HepG2 (cell line): Measurements from ENCODE around the gene SOBP. TPM values are rescaled to one million over a fixed set of nuclear protein-coding genes. Genes with fewer than 3 reads are reported as not detected.

Source experiments
- ATAC-seq: fragments of 200-7000 bp; cut with Tn5 transposase; 3 replicates; pipeline ENCODE4 v1.9.1; 2020; ENCODE audit warnings: mild to moderate bottlenecking, moderate library complexity
- BruUV-seq: library from RNA; stranded (reverse); fragments of 400-500 nt; replicated peaks from 2 replicates; lab custom pipeline; 2021; lab: Mats Ljungman, UMichigan
- CTCF ChIA-PET: fragments of 300-600 bp; formaldehyde crosslinking; extraction: SDS; loops from one replicate; lab custom pipeline; 2021; ENCODE audit warnings: low total read pairs, inconsistent platforms, low intra/inter-chr PET ratio; lab: Yijun Ruan, JAX
- POLR2A ChIA-PET: fragments of 350-600 bp; sonication (Branson Sonifier 250); formaldehyde crosslinking; loops from one replicate; lab custom pipeline; 2020; ENCODE audit warnings: antibody characterized with exemption, inconsistent platforms; lab: Yijun Ruan, JAX
- DNase-seq: peaks from one replicate; pipeline ENCODE4 v3.0.0-alpha.2; 2015; ENCODE audit warnings: low spot score
- FAIRE-seq: peaks from 3 replicates; lab custom pipeline; 2011; peaks lifted over from hg19 to GRCh38; lab: Jason Lieb, UNC
- H2AFZ ChIP-seq: one replicate; pipeline ENCODE4 v1.6.1; 2011; ENCODE audit warnings: low read length, inconsistent platforms
- H3K27ac ChIP-seq: fragments of 300-600 bp; 3 replicates; pipeline ENCODE4 v1.8.0; 2011; ENCODE audit warnings: mixed run types, mild to moderate bottlenecking, mixed read lengths, low read length, inconsistent platforms; ENCODE audit not compliant: insufficient read depth; ENCODE audit errors: extremely low read length
- H3K27me3 ChIP-seq, 2 experiments: fragments of 200-600 bp in 1 of 2; 2 replicates in 1 of 2; 3 replicates in 1 of 2; pipeline versions ENCODE4 v1.6.0 to v1.8.0; 2011; ENCODE audit warnings: low read length in 2 of 2, mild to moderate bottlenecking in 2 of 2, moderate library complexity in 2 of 2, inconsistent platforms in 1 of 2; ENCODE audit not compliant: insufficient read depth in 2 of 2, control insufficient read depth in 1 of 2
- H3K36me3 ChIP-seq, 2 experiments: fragments of 200-600 bp in 1 of 2; replicated peaks in 1 of 2; 2 replicates in 1 of 2; 3 replicates in 1 of 2; pipeline versions ENCODE4 v1.5.1 to v1.8.0; 2011; ENCODE audit warnings: low read length in 2 of 2, inconsistent platforms in 1 of 2; ENCODE audit not compliant: insufficient read depth in 2 of 2, control insufficient read depth in 1 of 2
- H3K4me1 ChIP-seq: 2 replicates; pipeline ENCODE4 v1.5.1; 2012; ENCODE audit warnings: low read length, inconsistent platforms; ENCODE audit not compliant: insufficient read depth
- H3K4me2 ChIP-seq: 2 replicates; pipeline ENCODE4 v1.6.0; 2011; ENCODE audit warnings: low read depth, low read length, inconsistent platforms
- H3K4me3 ChIP-seq, 3 experiments: fragments of 200-600 bp in 1 of 3; sonication (generic), shearing (Covaris generic) in 1 of 3; replicated peaks in 1 of 3; 2 replicates each; pipeline ENCODE4 v1.5.1; 2011 to 2016; ENCODE audit warnings: low read length in 3 of 3, inconsistent platforms in 2 of 3, low read depth in 2 of 3, mild to moderate bottlenecking in 2 of 3, control low read depth in 1 of 3, mixed read lengths in 1 of 3; ENCODE audit not compliant: insufficient read depth in 1 of 3
- H3K79me2 ChIP-seq: one replicate; pipeline ENCODE4 v1.6.1; 2011; ENCODE audit warnings: low read length, inconsistent platforms; ENCODE audit not compliant: insufficient read depth
- H3K9ac ChIP-seq: 2 replicates; pipeline ENCODE4 v1.6.0; 2011; ENCODE audit warnings: mild to moderate bottlenecking, low read depth, low read length, inconsistent platforms; ENCODE audit not compliant: insufficient read depth
- H3K9me3 ChIP-seq: 2 replicates; pipeline ENCODE4 v1.5.1; 2012; ENCODE audit warnings: mild to moderate bottlenecking, low read length
- H4K20me1 ChIP-seq: 2 replicates; pipeline ENCODE4 v1.6.0; 2011; ENCODE audit warnings: inconsistent platforms, mild to moderate bottlenecking, low read length, moderate library complexity; ENCODE audit not compliant: insufficient read depth
- ARNT2 ChIP-seq: sonication (generic); formaldehyde crosslinking; IDR thresholded peaks from 2 replicates; pipeline ENCODE4 v1.8.0; 2022; ENCODE audit warnings: mild to moderate bottlenecking, low read depth, missing genetic modification reagents, moderate library complexity
- HDAC6 ChIP-seq: fragments of 200-600 bp; sonication (generic); IDR thresholded peaks from 2 replicates; pipeline ENCODE4 v1.7.0; 2017; ENCODE audit warnings: mild to moderate bottlenecking, antibody characterized with exemption, low read length, low read depth
- NR2F1 ChIP-seq, 2 experiments: fragments of 450-650 bp in 1 of 2; formaldehyde crosslinking in 1 of 2; IDR thresholded peaks; 2 replicates each; pipeline versions ENCODE4 v1.5.0 to v1.6.1; 2016 to 2020; ENCODE audit warnings: mild to moderate bottlenecking in 1 of 2, missing compliant biosample characterization in 1 of 2, missing genetic modification reagents in 1 of 2, moderate library complexity in 1 of 2
- PAF1 ChIP-seq: IDR thresholded peaks from 2 replicates; pipeline ENCODE4 v1.6.1; 2016; ENCODE audit warnings: missing genetic modification reagents, missing compliant biosample characterization
- TSC22D2 ChIP-seq: sonication (generic); formaldehyde crosslinking; IDR thresholded peaks from 2 replicates; pipeline ENCODE4 v1.5.1; 2020; ENCODE audit warnings: missing genetic modification reagents, mild to moderate bottlenecking, borderline replicate concordance
- ZNF281 ChIP-seq: sonication (generic); formaldehyde crosslinking; IDR thresholded peaks from 2 replicates; pipeline ENCODE4 v1.4.0; 2020; ENCODE audit warnings: missing genetic modification reagents, borderline replicate concordance
- WGBS: methylation state at CpG from one replicate; pipeline ENCODE4 v1.1.6; 2017; ENCODE audit warnings: low lambda C conversion rate; 5-methylcytosine and 5-hydroxymethylcytosine counted together
- in situ Hi-C: cut with HindIII; loops from 2 replicates; pipeline ENCODE4 v1.10.0; 2017; ENCODE audit warnings: low pct_unique_long_range_greater_than_20kb; ENCODE audit not compliant: extremely low pct_ligation_motif_present
- intact Hi-C: fragments of 100-400 bp; cut with micrococcal nuclease; formaldehyde crosslinking; loops from one replicate; pipeline ENCODE4 v1.10.0; 2022; ENCODE audit not compliant: unreplicated experiment
- polyA plus RNA-seq, 8 experiments: library from polyadenylated mRNA; depleted of rRNA in 3 of 8; stranded (reverse) in 7 of 8; unstranded in 1 of 8; fragments of >200 nt; fragmentation: Illumina TruSeq in 4 of 8; extraction: Trizol in 4 of 8; gene quantifications; 2 replicates each; pipeline versions ENCODE4 v1.2.1 to v1.2.3, GENCODE V29; 2011 to 2016; ENCODE audit warnings: low read depth in 4 of 8, missing spikeins in 1 of 8, mixed read lengths in 1 of 8; ENCODE audit not compliant: insufficient read depth in 1 of 8
- total RNA-seq, 5 experiments: library from RNA; depleted of rRNA; stranded (reverse); fragments of >200 nt; fragmentation: Illumina TruSeq; extraction: Trizol; gene quantifications; 2 replicates each; pipeline ENCODE4 v1.2.3, GENCODE V29; 2016; ENCODE audit warnings: low read depth in 1 of 5

SOBP gene
- total and polyA plus RNA-seq, 2 of the 13 experiments (the other 11 are each of a cell fraction or from before 2014, with no cell fraction given) = 1.5 to 6.9 TPM

- ChIA-PET POLR2A (no interaction called here), CTCF (no interaction called here)
- no peak for TF ChIP-seq NR2F1 (CRISPR knock-in tag; IDR thresholded peaks at IDR 0.05)
- TF ChIP-seq HDAC6 = no peak
- TF ChIP-seq PAF1 (CRISPR knock-in tag) = no peak
- no peak for TF ChIP-seq ARNT2 (CRISPR knock-in tag)
- no peak for TF ChIP-seq ZNF281 (CRISPR knock-in tag)
- no peak for TF ChIP-seq TSC22D2 (CRISPR knock-in tag)
- FAIRE-seq (no peak), DNase-seq (no peak), ATAC-seq (no peak)
- Histone ChIP-seq H3K27ac (no peak overlapping the region), H2AFZ (no peak overlapping the region), H3K4me1 (no peaks in the 10 kb centered on the region), H4K20me1 (no peaks in the 10 kb centered on the region), H3K27me3 (no peaks in the 10 kb centered on the region), H3K4me3 (no peak overlapping the region), H3K79me2 (no peaks in the 10 kb centered on the region), H3K9ac (no peak overlapping the region), H3K36me3 (peaks cover 6 to 7% of the 10 kb centered on the region in 2 experiments; a peak in 3 of 5 replicates), H3K9me3 (no peaks in the 10 kb centered on the region), H3K4me2 (no peak overlapping the region)
- BruUV-seq = no TSS peak
- intact Hi-C loops (no loop called here), in situ Hi-C loops (no loop called here)
- 100% methylated on average over 1 of the region's 1 CpG for WGBS
These were observed 134.6 kb downstream of the SOBP start for GRCh38 chr6:107624541-107624940.
